SK-N-MC (cell line): ENCODE results near the gene MED23.

ENCODE experiments used
- EZH2 ChIP-seq: fragments of 200-600 bp; sonication (generic); IDR thresholded peaks from one replicate; pipeline ENCODE4 v1.6.1; 2017; ENCODE audit warnings: antibody characterized with exemption
- FOXP2 ChIP-seq: optimal IDR thresholded peaks from 2 replicates; pipeline ENCODE3; 2011; ENCODE audit warnings: mild to moderate bottlenecking, moderate library complexity; ENCODE audit not compliant: insufficient read depth; ENCODE audit errors: extremely low read length, control extremely low read depth
- POLR2AphosphoS5 ChIP-seq: IDR thresholded peaks from 2 replicates; pipeline ENCODE4 v1.6.1; 2012; ENCODE audit warnings: mild to moderate bottlenecking, low read depth, low read length, borderline replicate concordance

DNA sequence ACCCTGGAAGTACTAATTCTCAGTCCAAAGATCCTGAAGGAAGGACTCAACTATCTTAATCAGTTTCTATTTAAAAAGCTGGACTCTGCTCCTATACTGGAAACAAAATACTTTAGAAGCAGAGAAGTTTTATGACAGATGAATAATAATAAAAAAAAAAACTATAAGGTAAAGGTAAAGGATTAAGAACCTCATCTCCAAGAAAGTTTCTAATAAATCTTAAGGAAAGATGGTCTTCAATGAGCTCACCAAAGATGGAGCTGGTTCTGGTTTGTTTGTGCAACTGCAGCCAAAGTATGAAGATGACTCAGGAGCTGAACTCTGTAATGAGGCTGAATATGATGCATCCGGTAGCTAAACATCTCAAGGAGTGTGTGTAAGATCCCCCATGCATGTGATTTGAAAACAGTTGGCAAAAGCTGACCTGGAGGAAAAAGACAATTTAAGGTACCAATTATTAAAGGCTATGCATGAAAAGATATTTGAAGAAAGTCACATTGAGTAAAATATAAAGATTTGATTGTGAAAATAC lies 25.2 kb downstream of the MED23 start:
- TF ChIP-seq EZH2: no peak
- no peak for TF ChIP-seq POLR2AphosphoS5
- TF ChIP-seq FOXP2: no peak
